Neural crest cell (in vitro differentiated cells): ENCODE results near the gene CAPN13. TPM values are rescaled to one million over a fixed set of nuclear protein-coding genes. Genes with fewer than 3 reads are reported as not detected.

Experiments
- DNase-seq: peaks from one replicate; pipeline ENCODE4 v3.0.0; 2021; ENCODE audit warnings: low read depth, mixed read lengths, low spot score
- H3K27ac Mint-ChIP-seq: one replicate; pipeline ENCODE4 v1.8.0; 2021; ENCODE audit warnings: mild to moderate bottlenecking, mixed read lengths; ENCODE audit not compliant: unreplicated experiment
- H3K27me3 Mint-ChIP-seq: 2 replicates; pipeline ENCODE4 v1.8.0; 2021; ENCODE audit warnings: low read depth, mild to moderate bottlenecking, mixed read lengths
- H3K36me3 Mint-ChIP-seq: 2 replicates; pipeline ENCODE4 v1.8.0; 2021; ENCODE audit warnings: low read depth, mild to moderate bottlenecking, mixed read lengths
- H3K4me1 Mint-ChIP-seq: 2 replicates; pipeline ENCODE4 v1.8.0; 2021; ENCODE audit warnings: mixed read lengths
- H3K4me3 Mint-ChIP-seq: one replicate; pipeline ENCODE4 v1.8.0; 2021; ENCODE audit warnings: mild to moderate bottlenecking, mixed read lengths
- H3K9me3 Mint-ChIP-seq: 2 replicates; pipeline ENCODE4 v1.8.0; 2021; ENCODE audit warnings: mixed read lengths
- total RNA-seq: library from RNA; stranded (reverse); gene quantifications from 2 replicates; pipeline ENCODE4 v1.2.1, GENCODE V29; 2021
- TF ChIP-seq, protein P1 (sequence below): fragments of 200-600 bp; sonication (generic); conservative IDR thresholded peaks from 2 replicates; pipeline ENCODE4 v1.5.0; 2021; ENCODE audit warnings: antibody characterized with exemption, mild to moderate bottlenecking

The CAPN13 gene
- total RNA-seq, 1 donor from 2014 or later, result not detected

DNA sequence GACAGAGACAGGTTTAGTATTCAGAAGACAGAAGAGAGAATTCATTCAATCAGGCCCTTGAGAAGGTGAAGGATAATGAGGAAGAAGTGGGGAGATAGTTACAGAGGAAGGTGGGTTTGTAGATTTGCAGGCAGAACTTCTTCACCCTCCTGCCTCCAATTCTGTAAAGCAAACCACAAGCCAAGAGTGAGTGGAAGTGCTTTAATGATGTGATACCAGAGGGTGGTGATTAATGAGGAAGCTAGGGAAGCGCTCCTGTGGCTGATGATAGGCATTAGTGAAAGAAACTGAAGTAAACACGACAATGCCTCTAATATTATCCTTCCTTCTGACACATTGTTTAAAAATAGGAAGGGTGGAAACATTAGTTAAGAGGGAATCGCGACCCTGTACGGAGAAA is 78.2 kb downstream of the CAPN13 start:
- Mint-ChIP-seq H3K9me3 (no peaks in the 10 kb centered on the region), H3K4me1 (no peaks in the 10 kb centered on the region), H3K27me3 (peaks cover 21% of the 10 kb centered on the region), H3K4me3 (no peak overlapping the region), H3K36me3 (no peaks in the 10 kb centered on the region), H3K27ac (no peak overlapping the region)
- no peak for DNase-seq
- TF ChIP-seq, protein P1, sequence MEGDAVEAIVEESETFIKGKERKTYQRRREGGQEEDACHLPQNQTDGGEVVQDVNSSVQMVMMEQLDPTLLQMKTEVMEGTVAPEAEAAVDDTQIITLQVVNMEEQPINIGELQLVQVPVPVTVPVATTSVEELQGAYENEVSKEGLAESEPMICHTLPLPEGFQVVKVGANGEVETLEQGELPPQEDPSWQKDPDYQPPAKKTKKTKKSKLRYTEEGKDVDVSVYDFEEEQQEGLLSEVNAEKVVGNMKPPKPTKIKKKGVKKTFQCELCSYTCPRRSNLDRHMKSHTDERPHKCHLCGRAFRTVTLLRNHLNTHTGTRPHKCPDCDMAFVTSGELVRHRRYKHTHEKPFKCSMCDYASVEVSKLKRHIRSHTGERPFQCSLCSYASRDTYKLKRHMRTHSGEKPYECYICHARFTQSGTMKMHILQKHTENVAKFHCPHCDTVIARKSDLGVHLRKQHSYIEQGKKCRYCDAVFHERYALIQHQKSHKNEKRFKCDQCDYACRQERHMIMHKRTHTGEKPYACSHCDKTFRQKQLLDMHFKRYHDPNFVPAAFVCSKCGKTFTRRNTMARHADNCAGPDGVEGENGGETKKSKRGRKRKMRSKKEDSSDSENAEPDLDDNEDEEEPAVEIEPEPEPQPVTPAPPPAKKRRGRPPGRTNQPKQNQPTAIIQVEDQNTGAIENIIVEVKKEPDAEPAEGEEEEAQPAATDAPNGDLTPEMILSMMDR, result no peak

DNA sequence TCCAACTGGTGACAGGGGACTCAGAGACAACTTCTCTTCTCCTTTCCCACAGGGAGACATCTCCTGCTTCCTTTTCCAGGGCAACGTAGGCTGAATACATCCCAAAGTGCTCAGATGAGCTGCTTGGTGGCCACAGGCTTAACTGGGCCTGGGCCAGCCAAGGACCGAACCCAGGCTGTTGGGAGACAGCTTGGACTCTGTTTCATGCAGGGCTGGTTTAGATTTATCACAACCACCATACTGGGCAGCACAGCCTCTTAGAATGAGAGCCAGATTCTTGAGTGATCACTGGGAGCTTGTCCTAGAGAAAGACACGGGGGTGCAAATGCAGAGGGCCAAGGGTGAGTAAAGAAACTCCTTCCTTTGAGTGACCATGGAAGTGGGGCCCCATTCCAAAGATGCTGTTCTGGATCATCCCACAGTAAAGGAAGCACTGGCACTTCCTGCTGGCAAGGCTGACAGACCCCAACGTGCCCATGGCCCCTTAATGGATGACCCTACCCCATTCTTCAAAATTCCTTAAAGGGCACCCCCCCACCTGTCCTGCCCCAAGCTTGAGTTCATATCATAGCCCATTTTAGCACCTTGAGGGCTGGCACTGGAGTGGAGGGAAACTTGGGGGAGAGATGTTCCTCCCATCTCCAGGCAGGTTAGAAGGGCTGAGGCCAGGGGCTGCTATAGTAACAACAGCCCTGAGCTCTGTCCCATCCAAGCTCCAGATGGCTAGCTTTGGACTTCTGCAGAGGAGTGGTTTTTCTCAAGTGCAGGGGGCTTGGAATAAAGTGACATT is 84.1 kb downstream of the CAPN13 start:
- Mint-ChIP-seq H3K36me3 (no peaks in the 10 kb centered on the region), H3K9me3 (no peaks in the 10 kb centered on the region), H3K4me1 (no peaks in the 10 kb centered on the region), H3K27me3 (peaks cover 28% of the 10 kb centered on the region), H3K27ac (no peak overlapping the region), H3K4me3 (no peak overlapping the region)
- no peak for DNase-seq
- TF ChIP-seq, protein P1, result no peak

DNA sequence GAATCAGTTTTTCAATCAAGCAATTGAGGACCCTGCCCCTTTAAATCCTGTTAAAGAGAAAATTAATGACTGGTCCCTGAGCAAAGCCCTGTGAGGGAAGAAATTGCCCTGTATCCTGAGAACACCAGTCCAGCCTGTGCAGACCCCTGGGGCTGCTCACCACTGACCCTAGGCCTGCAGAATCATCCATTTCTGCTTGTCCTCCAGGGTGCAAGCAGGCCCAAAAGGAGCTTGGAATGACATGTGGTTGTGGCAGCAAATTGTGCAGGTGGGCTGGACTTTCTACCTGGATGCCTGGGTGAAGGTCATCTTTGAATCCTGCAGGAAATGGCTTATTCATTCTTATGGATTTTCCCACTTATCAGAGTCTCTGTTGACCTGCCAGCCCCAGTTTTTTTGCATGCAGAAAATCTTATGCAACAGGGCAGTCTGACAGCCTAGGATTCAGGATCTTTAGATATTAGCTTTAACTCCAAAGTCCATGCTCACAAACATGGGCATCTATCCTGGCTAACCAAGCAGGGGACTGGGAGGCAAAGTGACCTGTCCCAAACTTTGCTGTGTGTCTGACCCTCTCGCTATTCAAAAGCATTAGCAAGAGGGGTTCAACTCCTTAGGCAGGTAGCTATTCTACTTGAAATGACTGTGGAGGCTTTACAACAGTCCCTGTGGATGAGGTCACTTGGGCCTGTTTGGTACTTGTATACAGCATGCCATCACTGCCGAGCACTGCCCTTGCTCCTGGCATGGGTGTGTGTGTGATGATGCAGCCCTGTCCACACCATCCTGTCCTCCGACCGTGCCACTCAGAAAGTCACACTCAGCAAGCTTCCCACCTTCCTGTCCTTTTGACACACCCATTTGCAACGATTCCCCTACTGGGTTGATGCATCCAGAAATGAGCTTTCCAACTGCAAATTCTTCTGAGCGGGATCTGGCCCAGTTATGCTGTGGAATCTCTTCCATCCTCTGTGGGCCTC is 85.3 kb downstream of the CAPN13 start:
- Mint-ChIP-seq H3K9me3 (no peaks in the 10 kb centered on the region), H3K36me3 (no peaks in the 10 kb centered on the region), H3K27ac (peak overlapping the region; percentile 3), H3K4me3 (no peak overlapping the region), H3K27me3 (peaks cover 19% of the 10 kb centered on the region), H3K4me1 (no peaks in the 10 kb centered on the region)
- DNase-seq, result no peak
- TF ChIP-seq, protein P1, result no peak

DNA sequence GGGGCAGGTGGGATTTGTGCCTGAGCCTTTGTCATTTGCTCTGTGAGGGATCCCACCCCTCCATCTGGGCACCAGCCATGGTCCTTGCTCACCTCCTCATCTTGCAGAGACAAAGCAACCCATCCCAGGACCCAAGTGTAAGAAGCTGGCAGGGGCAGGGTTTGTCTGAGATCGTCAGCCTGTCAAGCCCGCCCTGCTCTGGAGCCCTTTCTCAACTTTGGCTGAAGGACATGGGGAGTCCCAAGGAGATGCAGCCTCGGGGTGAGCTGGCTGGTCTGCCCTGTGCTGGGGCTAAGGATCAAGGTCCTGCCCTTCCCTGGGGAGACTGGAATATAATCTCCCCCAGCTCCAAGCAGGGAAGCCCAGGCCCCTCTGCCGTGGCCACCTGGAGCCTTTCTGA is 86.0 kb downstream of the CAPN13 start:
- no peak for DNase-seq

DNA sequence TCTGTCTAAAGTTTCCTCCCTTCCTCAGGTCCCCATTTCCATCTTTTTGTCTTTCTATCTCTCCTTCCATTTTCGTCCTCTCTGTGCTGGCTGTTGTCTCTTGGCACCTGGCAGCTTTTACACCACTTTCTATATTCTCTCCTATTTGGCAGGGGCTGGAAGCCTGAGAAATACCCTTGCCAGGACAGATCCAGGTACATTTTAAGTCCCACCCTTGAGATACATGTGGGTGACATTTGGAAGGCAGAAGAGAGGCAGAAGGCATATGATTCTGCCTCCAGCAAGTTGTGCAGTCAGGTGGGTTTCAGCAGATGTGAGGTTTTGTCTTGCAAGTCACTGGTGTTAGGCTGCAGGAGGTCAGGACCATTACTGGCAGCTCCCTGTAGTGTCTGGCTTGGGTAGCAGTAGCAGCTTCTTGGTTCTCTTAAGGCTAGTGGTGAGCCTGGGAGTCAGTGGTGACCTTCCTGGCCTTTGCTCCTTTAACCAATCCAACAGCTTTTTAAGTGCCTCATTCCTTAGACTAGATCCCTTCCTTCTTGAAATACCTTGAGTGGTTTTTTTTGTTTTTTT is 90.1 kb downstream of the CAPN13 start:
- H3K9me3 Mint-ChIP-seq, result no peaks in the 10 kb centered on the region
- peaks cover 7% of the 10 kb centered on the region for H3K27me3 Mint-ChIP-seq
- no peaks in the 10 kb centered on the region for H3K36me3 Mint-ChIP-seq
- no peaks in the 10 kb centered on the region for H3K4me1 Mint-ChIP-seq
- no peak for DNase-seq
- TF ChIP-seq, protein P1, result no peak
- H3K4me3 Mint-ChIP-seq, result no peak overlapping the region
- no peak overlapping the region for H3K27ac Mint-ChIP-seq

More for the DNA sequence above, 86.0 kb downstream of the CAPN13 start:
- no peak overlapping the region for H3K27ac Mint-ChIP-seq
- no peaks in the 10 kb centered on the region for H3K36me3 Mint-ChIP-seq
- H3K4me3 Mint-ChIP-seq, result no peak overlapping the region
- TF ChIP-seq, protein P1, result no peak
- H3K27me3 Mint-ChIP-seq, result peaks cover 17% of the 10 kb centered on the region
- H3K9me3 Mint-ChIP-seq, result no peaks in the 10 kb centered on the region
- no peaks in the 10 kb centered on the region for H3K4me1 Mint-ChIP-seq
